ENCODE data around the gene TGIF1. TPM values are rescaled to one million over a fixed set of nuclear protein-coding genes. Genes with fewer than 3 reads are reported as not detected.

TGIF1 gene
- total RNA-seq, 1 donor from 2014 or later, result 14.1 TPM

DNA sequence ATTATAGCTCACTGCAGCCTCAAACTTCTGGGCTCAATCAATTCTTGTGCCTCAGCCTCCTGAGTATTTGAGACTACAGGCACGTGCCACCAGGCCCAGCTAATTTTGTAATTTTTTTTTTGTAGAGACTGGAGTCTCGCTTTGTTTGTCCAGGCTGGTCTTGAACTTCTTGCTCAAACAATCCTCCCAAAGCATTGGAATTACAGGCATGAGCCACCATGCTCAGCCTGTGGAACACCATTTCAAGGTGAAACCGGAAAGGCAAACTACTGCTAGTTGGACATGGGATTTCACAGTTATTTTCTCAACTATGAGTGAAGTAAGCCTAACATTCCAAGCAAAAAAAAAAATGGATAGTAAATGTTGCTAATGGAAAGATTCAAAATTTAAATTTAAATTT lies 20.9 kb upstream of the TGIF1 start:
- intact Hi-C loops (cut with micrococcal nuclease), result no loop called here

DNA sequence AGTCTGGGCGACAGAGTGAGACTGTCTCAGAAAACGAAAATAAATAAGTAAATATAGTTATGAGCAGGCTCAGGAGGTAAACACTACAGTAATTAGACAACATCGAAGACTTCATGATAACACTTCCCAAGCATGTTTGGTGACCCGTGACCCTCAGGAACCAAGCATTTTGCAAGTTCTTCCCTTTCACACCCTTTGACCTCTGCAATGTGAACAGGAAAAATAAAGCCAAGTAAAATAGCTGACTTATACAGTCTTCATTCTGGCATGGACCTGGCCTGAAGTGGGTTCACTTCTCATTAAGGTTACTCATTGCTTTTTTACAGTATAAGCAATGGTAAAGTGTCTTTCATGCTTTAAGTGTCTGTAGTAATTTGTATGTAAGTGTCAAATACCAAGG lies 15.3 kb upstream of the TGIF1 start:
- intact Hi-C loops (cut with micrococcal nuclease), result no loop called here

- intact Hi-C loops (cut with micrococcal nuclease), result no loop called here
Observed at GRCh38 chr18:3440341-3440740, 9.6 kb upstream of the TGIF1 start.

DNA sequence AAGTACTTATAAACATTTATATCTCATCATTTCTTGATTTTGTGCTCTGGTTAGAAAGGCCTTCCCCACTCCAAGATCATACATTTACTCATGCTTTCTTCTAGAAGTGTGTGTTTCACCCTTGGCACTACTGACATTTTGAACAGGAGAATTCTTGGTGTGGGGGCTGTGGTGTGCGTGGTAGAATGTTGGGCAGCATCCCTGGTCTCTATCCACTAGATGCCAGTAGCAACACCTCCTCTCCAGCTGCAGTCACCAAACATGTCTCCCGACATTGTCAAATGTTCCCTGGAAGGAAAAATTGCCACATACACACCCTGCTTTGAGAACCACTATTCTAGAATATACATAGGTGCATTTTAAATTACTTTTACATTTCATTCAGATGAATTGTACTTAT lies 8.7 kb upstream of the TGIF1 start:
- intact Hi-C loops (cut with micrococcal nuclease), result no loop called here

DNA sequence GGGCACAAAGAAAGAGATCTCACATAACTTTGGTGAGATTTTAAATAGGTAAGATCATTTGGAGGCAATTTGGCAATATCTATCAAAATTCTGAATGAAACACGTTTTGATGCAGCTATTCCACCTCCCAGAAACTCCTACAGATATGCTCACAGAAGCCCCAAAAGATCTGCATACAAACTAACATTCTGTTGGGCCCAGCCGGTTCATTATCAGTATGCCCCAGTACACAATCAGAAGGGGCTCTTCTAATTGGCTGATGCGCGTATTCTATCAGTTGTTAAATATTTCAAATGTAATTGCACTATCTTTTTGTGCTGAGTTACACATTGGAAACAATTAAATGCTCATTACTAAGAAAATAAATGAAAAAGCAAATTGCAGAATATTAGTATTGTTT lies 7.1 kb upstream of the TGIF1 start:
- intact Hi-C loops (cut with micrococcal nuclease), result no loop called here

GRCh38 chr18:3444296-3444695 lies 5.7 kb upstream of the TGIF1 start:
- intact Hi-C loops (cut with micrococcal nuclease), result no loop called here

DNA sequence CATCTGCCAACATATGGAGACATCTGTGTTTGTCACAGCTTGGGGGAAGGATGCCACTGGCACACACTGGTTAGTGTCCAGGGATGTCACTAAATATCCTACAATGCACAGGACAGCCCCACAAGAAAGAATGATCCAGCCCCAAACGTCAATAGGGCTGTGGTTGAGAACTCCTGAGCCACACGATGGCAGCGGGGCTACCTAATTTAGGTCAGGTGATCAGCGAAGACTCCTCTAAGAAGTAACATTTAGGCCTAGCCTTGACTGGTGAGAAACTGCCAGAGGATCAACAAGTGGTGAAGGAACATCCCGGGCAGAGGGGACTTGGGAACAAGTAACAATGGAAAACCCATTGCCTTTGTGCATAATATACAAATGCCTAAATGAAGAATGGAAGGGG lies 5.0 kb upstream of the TGIF1 start:
- intact Hi-C loops (cut with micrococcal nuclease), result loop anchor here (5.0 kb wide), 1 partner anchor 873 kb away; the partner anchor contains the start of genes METTL4 and NDC80

DNA sequence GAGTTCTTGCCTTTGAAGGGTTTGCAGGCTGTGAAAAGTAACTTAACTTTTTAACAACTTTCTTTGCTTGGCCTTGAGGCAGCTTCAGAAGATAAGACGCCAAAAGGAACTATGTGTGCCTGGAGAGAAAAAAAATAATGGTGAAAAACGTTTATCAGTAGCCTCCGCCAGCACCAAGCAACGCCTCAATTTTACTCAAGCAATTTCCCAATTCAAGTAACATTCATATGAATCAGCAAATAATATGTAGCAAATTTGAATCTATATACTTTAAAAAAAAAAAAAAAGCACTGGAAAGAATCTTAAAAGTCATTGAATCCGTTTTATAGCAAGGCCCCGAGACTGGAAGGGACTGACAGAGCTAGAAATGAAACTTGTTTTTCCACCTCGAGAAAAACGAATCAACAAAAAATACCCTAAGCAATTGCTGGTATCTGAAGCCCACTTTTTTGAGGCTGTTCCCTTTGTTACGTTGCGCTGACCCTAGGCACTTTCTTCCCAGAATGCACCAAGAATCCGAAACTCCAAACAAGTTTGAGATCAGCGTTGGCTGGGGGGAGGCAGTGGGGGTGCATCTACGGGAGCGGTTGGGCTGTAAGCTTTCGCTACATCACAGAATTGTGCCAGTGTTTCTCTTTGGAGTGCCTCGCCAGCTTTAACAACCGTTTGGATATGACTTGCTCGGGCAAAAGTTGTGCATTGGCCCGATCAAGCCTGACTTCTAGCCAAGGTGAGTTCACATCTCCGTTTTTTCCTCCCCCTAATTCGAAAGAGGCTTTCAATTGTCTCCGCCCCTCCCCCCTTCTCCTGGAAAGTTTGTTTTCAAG lies 2.7 kb upstream of the TGIF1 start:
- intact Hi-C loops (cut with micrococcal nuclease), result loop anchor here (2.0 to 5.0 kb wide), 2 partner anchors 66 to 875 kb away; partner anchors contain the start of genes METTL4 and NDC80

DNA sequence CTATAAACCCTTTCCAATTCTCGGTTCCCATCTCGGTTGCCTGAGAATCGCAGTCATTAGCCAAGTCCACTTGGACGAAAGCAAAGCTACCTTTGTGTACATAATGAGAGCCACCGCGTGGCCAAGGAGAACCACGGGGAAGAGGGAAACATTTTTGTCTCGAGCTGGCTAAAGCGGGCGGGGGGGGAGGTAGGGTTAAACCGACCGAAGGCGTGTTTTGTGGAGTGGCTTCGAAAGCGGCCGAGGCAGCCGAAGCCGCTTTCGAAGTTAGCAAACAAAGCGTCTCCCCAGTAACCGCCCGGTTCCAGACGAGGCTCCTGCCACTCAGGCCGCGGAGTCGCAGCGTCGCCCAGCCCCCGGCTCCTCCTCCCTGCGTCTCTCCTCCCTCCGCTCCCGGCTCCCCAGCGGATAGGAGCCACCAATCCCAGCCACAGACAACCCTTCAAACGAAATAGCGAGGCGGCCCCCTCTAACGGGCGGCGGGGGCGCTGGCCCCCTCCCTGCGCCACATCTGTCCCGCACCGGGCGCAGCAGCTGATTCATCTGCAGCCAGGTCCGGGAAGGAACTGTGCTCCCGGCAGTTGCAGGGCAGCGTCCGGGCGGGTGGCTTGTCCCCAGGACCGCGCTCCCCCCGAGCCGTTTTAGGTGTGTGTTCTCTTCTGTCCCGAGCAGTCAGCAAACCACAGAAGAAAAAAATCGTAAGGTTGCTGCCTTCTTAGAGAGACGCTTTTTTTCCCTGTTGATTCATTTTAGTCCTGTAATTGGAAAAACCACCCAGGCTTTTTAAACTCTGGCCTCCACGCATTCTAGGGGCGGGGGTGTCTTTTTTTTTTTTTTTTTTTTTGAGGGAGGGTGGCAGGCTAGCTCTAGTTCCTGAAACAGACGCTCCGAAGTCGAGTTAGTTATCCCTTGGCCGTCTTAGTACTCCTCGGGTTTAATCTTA lies 1.8 kb upstream of the TGIF1 start:
- intact Hi-C loops (cut with micrococcal nuclease), result loop anchor here (1.0 to 5.0 kb wide), 11 partner anchors 67 to 1849 kb away; partner anchors contain the start of genes METTL4 and NDC80

DNA sequence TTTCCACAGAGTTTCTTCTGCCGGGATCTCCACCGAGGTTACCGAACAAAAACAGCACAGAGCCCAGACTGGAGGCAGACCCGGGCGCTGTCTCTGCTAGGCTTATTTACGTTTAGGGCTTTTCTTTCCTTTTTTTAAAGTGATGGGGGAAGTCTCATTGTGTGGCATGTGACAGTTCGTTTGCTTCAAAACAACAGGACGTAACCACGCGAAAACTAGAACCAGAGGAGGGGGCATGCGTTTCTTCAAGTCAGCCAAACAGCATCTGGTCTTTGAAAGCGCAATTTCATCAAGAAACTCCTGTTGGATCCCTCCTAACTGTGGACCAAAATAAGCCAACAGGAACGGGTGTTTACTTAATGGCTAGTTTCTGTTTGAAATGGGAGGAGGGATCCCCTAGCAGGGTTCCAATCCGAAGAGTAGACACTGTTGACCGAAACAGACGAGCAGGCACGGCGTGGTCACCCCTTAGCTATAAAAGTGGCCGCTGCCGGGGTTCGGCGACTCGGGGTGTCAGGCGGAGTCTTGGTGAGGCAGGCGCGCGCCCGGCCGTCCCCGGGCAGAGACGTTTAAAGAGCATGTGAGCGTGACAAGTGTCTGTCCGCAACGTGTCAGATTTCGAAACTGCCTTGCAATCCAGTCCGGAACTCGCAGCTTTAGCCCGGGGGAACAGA lies 997 bp upstream of the TGIF1 start:
- intact Hi-C loops (cut with micrococcal nuclease), result loop anchor here (1.0 to 5.0 kb wide), 12 partner anchors 78 to 1848 kb away; partner anchors contain the start of genes METTL4 and NDC80

DNA sequence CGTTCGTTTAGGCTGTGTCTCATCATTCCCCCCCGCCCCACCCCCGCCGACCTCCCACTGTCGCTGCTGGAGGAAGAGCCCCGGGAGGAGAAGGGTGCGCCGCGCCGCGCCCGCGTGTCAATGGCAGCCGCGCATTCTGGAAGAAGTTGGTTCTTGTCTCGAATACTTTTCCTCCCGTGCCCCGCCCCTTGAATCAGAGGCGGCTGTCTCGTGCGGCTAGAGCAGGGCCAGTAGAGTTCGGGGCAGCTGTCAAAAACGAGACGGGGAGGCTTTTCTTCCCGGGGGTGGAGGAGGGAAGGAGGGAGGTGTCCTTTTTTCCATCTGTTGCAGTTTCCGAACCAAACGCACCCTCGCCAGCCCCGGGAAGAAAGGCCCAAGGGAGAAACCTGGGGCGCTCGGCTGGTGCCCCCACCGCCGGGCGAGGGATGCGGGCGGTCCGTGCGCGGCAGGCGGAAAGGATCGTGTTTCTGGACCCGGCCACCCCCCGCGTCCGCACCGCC lies 410 bp upstream of the TGIF1 start:
- intact Hi-C loops (cut with micrococcal nuclease), result loop anchor here (1.0 to 10.0 kb wide), 7 partner anchors 77 to 1847 kb away; partner anchors contain the start of genes METTL4 and NDC80

DNA sequence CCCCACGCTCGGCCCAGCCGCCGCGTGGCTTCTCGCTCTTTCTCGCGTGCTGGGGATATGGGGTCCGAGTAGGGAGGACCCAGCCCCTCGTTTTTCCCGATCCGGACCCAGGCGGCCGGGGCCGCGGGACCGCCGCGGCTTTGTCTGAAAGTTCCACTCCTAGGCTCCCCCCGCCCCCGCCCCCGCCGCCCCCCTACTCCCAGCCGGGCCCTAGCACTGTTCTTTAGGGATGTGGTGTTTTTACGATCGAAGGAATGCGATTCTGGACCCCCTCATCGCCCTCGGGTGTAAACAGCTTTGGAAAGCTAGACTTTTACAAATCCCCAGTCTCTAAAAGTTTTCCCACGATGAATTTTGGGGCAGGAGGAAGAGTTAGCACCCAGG lies 819 bp downstream of the TGIF1 start:
- intact Hi-C loops (cut with micrococcal nuclease), result loop anchor here (1.0 to 10.0 kb wide), 4 partner anchors 437 to 1787 kb away; partner anchors contain the start of gene LPIN2

DNA sequence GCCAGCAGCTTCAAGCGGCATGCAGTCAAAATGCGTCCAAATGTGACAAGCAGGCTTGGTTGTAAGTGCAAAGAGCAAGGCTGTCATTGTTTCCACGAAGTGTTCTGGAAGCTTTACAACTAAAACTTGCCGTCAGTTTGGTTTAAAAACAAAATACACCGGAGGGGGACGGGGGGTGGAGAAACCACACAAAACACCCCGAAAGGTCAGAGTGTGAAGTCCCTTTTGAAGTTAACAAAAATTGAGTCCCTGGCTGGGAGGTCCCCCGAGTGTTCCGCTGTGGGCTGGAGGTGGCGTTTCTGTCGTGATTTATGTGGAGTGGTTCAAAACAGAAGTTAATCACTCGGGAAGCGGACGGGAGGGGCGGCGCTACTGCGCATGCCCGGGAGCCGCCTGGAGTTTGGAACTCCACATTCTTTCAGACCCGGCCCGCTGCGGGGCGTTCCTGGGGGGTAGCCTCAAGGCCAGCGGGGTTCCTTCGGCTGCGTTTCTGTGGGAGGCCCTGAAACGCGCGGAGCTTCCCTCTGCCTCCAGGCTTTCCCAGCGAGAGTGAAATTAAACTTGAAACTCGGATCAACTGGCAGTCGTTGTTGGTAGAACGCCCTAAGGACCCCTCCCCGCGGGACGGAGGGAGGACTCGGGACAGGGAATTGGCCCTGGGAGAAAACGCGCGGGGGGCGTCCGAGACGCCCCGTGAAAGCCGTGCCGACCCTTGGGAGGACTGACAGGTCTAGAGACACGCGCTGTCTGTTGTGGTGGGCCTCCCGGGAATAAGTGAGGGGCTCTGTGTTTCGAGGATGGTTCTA lies 1.4 kb downstream of the TGIF1 start:
- intact Hi-C loops (cut with micrococcal nuclease), result loop anchor here (1.0 to 10.0 kb wide), 4 partner anchors 438 to 1786 kb away; partner anchors contain the start of gene LPIN2

DNA sequence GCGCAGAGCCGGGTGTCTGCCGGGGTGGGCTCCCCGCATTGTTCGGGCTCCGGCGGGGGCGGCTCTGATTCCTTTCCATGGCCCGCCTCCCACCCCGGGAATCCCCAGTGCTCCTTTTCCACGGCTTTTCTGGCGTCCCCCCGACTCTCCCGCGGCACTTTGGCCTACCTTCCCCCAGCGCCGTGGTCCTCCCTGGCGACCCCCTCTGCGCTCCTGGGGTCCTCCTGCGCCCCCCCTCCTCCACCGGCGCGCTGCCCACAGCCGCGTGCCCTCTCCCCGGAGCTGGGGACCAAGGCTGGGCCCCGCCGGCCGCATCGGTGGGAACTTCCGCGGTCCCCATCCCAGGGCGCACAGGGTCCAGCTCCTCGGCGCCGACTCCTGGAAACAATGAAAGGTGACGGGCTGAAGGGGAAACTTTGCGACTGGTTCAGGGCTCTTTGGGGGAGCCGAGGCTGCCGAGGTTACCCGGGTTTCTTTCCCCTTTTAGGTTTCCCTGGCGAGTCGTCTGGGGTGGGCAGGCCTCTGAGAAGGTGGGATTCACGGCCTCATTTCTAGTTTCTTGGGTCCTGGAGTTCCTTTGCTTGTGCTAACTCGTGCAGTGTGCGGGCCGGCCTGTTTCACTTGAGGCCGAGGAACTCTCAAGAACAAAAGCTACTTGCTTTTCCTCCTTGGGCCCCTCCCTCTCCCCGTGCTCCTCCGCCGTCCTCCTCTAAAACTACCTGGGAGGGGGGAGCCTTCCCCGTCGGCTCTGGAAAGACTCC lies 2.2 kb downstream of the TGIF1 start:
- intact Hi-C loops (cut with micrococcal nuclease), result loop anchor here (1.0 to 10.0 kb wide), 4 partner anchors 439 to 1785 kb away; partner anchors contain the start of gene LPIN2

DNA sequence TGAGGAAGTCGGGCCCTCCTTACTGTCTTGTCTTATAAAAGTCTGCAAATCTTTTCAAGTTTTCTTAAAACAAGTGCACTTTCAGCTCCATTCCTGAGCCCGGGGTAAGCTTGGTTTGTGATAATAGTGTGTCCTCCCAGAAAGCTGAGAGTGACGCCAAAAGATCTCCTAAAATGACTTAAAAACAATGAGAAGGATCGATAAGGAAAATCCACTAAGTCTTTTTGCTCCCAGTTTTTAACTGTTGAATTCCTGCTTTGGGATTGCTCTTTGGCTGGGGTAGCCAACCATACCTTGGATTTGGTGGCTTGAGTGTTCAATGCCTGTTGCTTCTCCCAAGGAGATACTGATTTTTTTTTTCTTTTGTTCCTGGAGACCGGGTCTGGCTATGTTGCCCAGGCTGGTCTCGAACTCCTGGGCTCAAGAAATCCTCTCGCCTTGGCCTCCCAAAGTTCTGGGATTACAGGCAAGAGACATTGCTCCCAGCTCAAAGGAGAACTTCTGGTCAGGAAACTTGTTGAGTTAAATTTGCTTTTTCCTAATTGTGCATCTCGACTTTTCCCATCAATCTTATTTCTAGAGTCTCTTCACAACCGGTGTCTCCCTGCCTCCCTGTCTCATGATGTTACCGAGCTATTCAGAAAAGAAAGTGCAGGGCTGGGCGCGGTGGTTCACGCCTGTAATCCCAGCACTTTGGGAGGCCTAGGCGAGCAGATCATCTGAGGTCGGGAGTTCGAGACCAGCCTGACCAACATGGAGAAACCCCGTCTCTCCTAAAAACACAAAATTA lies 3.0 kb downstream of the TGIF1 start:
- intact Hi-C loops (cut with micrococcal nuclease), result loop anchor here (5.0 to 10.0 kb wide), 2 partner anchors 542 to 1784 kb away; no protein-coding TSS in a partner anchor

DNA sequence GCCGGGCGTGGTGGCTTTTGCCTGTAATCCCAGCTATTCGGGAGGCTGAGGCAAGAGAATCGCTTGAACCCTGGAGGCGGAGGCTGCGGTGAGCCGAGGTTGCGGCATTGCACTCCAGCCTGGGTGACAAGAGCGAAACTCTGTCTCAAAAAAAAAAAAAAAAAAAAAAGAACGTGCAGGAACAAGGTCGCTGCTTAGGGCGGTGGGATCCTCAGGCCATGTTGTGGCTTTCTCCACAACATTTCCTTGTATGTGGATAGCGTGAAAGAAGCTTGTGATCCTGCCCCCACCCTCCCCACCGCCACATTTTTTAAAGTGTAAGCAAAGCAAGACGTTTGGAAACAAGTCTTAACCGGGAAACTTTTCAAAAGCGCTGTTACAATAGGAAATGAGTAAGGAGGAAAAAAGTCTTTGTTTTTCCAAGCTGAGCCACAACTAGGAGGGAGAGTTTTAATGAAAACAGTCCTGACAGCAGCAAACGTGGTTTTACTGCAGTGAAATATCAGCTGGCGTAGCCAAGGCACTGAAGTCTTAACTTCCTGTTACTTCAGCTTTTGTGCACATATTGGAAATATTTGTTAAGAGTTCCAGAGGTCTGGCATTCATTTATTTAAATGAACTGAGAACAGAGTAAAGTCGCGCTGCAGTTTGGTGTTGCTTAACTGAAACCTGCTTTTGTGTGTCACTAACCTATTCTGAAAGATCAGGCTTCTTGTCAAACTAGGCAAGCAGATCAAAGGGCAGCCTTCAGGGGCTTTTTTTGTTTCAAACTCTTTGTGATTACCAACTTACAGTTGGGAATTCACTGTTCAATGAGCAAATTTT lies 3.8 kb downstream of the TGIF1 start:
- intact Hi-C loops (cut with micrococcal nuclease), result loop anchor here (1.0 to 10.0 kb wide), 11 partner anchors 73 to 1784 kb away; no protein-coding TSS in a partner anchor

All from T-helper 1 cell treated with Interleukin-12 subunit alpha and Interleukin-12 subunit beta and Interleukin-4 antibody, amounts not matched to agents 30 ng/mL and 1 ng/mL, for 36 hours (primary cell).